ENCODE data around the gene HYAL1.

The HYAL1 gene

DNA sequence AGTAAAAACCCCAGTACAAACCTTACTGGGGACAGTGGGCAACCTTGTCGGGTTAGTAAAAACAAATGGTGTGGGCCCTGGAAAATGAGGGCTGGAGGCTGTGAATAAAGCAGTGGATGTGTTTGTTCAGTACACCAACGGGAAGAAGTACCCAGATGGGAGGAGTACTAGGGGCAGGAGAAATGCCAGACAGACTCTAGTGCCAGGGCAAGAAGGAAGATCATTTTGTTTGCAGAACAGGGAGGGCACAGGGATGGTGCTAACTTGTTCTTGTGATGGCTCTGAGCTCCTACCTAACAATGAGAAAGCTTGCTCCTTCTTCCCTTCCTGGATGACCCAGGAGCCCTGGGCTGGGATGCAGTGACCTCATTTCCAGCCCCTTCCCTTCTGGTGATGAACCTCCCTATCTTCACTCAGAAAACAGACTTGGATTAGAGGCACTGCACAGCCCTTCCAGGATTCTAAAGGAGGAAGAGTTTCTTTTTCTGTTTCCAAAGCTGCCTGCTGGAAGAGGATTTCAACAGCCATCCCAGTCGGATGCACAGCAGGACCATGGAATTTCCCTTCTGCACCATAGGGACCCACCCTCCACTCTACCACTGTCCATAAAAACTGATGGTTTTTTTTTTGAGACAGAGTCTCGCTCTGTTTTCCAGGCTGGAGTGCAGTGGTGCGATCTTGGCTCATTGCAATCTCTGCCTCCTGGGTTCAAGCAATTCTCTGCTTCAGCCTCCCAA lies 31.1 kb upstream of the HYAL1 start:
- no peak for DNase-seq (ENCODE audit: low read depth)

GRCh38 chr3:50333744-50334328 lies 30.5 kb upstream of the HYAL1 start:
- DNase-seq (ENCODE audit: low read depth): no peak

DNA sequence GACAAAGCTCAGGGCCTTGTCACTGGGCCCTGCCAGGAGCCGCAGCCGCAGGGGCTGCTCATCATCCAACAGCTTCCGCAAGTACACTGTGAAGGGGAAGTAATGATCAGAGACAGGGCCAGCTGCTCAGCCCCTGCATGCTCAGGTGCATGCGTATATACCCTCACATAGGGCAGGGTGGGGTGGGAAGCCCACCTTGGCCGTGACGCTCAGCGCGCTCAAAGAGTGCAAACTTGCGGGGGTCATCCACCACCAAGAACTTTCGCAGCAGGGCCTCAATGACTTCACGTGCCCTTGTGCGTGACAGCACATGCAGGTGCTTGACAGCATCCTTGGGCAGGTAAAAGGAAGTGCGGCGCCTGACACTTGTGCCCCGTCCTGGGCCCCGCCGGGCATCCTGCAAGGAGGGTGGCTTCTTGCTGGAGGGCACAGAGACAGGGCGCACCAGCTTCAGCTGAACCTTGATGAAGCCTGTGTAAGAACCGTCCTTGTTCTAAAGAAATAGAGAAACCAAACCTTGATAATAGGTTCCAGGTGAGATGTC lies 28.1 kb upstream of the HYAL1 start:
- no peak for DNase-seq (ENCODE audit: low read depth)

DNA sequence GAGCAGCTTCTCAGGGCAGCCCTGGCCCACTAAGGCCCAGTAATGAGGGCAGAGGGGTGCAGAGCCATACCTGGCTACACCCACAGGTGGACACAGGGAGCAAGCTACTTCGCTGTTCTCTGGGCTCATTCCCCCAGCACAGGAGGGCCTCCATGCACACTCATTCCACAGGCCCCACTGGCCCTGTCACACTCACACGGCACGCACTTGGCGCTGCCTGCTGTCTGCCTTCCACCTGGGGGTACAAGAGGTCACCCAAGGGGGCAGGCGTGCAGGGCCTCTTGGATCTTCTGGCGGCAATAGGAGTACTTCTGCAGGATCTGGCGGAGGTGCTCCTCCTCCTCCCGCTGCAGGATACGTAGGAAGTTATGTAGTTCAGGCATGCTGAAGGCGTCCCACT lies 27.0 kb upstream of the HYAL1 start:
- DNase-seq (ENCODE audit: low read depth): no peak

- peak; percentile 94 for DNase-seq (ENCODE audit: low read depth)
These were observed 24.7 kb upstream of the HYAL1 start, which contains the start of gene TUSC2 for GRCh38 chr3:50327943-50328691. TSS of gene TUSC2 (minus strand) at chr3:50328223. CDS start at chr3:50328099, 124 bp downstream.

DNA sequence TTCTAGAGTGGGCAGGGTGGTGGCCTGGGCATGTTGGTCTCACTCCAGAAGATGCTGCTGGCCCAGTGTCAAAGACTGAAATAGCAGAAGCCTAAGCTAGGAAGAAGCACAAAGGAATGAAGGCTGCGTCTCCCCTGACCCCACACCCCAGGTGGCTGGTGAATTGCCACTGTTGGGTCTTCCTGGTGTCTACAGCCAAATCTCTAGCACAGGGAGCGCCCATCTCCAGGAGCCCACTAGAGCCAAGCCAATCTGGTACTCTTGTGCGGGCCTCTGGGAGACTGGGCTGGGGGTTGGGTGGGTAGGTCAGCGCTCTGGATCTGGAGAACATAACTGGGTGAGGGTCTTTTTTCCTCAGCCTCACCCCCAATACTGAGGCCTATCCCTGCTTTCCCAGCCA lies 23.8 kb upstream of the HYAL1 start:
- DNase-seq (ENCODE audit: low read depth): no peak

DNA sequence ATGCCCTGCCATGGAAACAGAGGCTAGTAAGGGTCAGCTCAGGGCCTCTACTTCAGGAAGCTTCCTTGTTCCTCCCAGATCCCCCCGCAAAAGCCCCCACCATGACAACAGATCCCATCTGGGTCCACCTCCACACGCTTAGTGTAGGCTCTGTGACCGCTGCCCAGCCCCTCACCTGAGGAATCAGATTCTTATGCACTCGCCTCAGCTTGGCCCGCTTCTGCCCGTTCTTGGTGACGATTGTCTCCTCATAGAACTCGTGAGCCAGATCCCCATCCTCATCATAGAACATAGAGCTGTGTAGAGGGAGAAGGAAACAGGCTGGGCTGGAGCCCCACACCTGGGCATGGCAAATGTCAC lies 22.8 kb upstream of the HYAL1 start:
- no peak for DNase-seq (ENCODE audit: low read depth)

DNA sequence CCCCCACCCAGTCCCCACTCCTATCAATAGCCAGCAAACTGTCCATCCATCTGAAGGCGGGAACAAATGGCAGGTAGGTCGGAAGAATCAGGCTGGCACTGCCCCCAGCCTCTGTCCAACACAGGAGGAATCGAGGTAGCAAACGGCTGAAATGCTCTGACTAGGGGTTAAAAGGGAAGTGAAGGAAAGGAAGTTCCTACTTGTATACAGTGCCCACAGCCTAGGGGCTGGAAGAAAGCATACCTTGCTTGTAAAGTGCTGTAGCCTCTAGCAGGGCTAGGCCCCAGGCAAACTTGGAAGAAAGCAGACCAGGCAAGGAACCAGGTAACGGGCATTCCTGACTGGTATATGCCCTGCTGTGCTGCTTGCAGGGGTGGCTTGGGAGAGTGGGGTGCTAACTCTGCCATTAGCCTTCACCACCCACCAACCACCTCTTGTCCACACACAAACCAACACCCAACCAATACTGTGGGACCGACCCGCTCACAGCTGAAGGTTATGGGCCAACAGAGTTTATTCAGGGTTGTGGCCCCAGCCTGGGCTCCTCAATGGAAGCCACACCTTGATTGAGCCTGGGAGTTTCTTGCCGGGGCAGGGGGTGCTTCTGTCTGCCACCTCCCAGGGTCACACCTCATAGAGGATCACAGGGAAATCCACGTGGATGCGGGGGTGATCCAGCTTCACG lies 22.3 kb upstream of the HYAL1 start:
- no peak for DNase-seq (ENCODE audit: low read depth)

GRCh38 chr3:50325113-50325480 lies 21.7 kb upstream of the HYAL1 start:
- DNase-seq (ENCODE audit: low read depth): no peak

DNA sequence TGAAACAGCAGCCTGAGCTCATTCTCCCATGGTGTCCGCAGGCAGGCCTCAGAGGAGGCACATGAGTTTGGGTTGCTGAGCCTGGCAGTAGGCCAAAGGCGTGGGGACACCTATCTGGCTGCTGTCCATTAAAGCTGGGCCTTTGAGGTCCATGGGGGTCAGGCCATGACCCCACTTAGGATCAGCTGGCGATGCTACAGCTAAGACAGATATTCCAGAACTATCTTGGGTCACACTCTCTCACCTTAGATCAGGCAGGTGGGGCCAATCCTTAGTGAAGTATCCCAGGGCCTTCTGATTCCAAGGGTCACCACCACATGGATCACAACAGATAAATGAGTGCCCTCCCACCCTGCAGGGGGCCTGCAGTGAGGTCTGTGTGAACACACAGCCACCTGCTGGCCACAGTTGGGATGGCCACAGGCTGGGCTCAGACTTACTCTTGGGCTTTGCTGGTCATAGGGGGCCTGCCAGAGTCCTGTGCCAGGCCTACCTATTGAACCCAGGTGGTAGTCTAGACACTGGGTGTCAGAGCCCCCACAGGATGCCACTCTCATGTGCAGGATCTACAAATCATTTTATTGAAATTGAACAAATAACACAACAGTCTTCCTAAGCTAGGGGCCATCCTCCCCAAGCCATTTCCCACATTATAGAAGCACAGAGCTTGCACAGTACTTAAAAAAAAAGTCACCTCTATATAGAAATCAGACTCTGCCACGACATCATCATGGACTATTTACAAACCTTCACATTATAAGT lies 21.2 kb upstream of the HYAL1 start:
- no peak for DNase-seq (ENCODE audit: low read depth)

DNA sequence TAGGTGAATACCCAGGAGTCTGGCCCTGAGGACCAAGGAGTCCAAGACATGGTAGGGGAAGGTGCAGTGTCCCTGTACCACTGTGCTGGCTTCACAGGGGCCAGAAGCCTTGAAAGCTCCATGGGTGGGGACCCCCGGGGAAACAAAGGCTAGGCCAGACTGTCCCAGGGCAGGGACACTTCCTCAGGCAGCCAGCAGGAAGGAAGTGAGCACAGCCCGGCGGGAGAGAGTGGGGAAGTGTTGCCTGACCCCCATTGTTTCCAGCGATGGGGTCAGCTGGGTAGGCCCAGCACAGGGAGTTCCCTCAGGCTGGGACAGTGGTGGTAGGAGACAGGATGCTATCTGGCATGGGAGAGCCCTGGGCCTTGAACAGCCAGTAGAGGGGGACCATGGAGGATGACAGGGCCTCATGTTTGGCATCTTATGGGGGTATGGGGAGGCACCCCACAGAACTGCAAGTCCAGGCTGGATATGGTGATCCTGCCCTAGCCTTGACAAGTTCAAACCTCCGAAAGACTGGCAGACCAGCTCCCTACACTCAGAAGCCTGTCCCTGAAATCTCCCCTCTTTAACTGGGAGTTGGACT lies 20.3 kb upstream of the HYAL1 start:
- no peak for DNase-seq (ENCODE audit: low read depth)

DNA sequence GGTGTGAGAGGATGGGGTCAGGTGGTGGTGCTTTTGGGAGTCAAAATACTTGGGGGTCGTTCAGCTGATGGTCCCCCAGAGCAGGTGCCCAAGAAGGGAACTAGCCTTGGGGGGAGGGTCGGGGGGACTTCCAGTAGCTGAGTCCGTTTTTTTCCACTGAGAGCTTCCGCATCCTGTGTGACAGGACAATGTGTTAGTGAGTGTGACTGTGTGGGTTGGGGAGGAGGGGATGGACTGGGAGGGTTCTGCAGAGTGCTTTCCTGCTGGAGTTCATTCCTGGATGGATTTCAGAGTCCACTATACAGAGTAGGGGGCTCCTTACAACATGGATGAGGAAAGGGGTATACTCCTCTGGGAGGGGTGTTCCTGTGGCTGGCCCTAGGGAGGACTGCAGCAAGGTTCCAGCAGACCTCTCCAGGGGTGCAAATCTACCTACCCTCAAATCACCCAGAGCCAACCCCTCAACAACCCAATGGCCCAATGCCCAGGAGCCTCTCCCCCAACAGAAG lies 19.8 kb upstream of the HYAL1 start:
- no peak for DNase-seq (ENCODE audit: low read depth)

- DNase-seq (ENCODE audit: low read depth): no peak
These were observed 19.2 kb upstream of the HYAL1 start, which contains the start of gene HYAL2 for GRCh38 chr3:50322386-50323091. TSS of gene HYAL2 (minus strand) at chr3:50322745. CDS start at chr3:50320489, 2,256 bp downstream.

DNA sequence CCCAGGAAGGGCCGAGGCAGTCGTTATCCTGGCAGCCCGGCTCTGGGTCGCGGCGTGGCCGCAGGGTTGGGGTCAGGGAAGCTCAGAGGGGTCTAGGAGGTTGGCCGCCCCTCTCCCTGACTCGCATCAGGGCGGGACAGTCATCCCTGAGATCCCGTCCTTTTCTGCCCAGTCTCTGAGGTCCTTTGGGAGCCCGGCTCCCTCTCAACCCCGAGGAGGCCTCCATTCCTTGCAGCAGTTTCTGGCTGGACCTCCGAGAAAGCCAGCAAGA lies 18.7 kb upstream of the HYAL1 start:
- no peak for DNase-seq (ENCODE audit: low read depth)

DNA sequence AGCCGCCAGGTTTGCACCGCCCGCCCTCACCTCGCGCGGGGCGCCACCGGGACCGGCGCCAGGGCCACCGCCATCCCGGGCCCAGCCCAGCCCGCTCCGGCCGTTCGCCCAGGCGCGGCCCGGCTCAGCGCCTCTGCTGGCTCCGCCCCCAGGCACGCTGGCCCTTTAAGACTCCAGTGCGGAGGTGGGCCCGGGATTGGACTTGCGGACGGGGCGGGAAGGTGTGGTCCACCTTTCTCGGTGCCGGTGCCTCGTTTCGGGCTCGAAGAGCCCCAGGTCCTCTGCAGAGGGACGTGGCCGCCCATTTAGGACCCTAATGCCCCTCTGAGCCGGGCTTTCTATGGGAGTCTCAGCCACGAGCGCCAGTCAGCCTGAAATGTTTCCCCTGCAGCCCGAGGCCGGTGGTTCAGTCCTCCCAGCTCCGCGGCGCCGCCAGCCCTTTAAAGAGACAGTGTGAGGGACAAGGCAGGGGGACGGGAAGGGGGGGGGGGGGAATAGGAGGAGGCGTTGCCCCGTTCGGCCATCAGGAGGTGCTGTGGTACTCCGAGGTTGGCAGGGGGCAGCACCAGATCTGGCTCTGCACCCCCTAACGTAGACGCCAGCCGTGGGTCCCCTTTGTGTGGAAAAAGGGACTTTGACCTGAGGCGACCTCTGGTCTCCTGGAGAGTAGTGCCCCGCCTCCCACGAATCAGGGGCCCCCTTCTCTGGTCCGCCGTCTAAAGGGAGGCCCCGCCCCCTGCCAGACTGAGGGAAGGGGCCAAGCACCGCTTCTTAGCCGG lies 18.2 kb upstream of the HYAL1 start:
- peak; percentile 89 for DNase-seq (ENCODE audit: low read depth)

- no peak for DNase-seq (ENCODE audit: low read depth)
These were observed 17.5 kb upstream of the HYAL1 start for GRCh38 chr3:50320853-50321335.

GRCh38 chr3:50319894-50320625 lies 16.7 kb upstream of the HYAL1 start:
- DNase-seq (ENCODE audit: low read depth): no peak

GRCh38 chr3:50319181-50319893 lies 16.0 kb upstream of the HYAL1 start:
- DNase-seq (ENCODE audit: low read depth): no peak
